Panc1 (cell line): Measurements from ENCODE around the gene LCT. TPM values are rescaled to one million over a fixed set of nuclear protein-coding genes. Genes with fewer than 3 reads are reported as not detected.

ENCODE experiments used
- ATAC-seq: fragments of 200-7000 bp; cut with Tn5 transposase; 2 replicates; pipeline ENCODE4 v1.9.1; 2020; ENCODE audit warnings: mild to moderate bottlenecking, moderate library complexity
- BruUV-seq: library from RNA; stranded (reverse); fragments of 400-500 nt; replicated peaks from 2 replicates; lab custom pipeline; 2021; lab: Mats Ljungman, UMichigan
- CTCF ChIA-PET: fragments of 300-600 bp; sonication (Branson Sonifier 250); formaldehyde crosslinking; loops from one replicate; lab custom pipeline; 2022; ENCODE audit warnings: antibody characterized with exemption; lab: Charles Lee
- POLR2A ChIA-PET: fragments of 300-600 bp; sonication (Branson Sonifier 250); formaldehyde crosslinking; loops from one replicate; lab custom pipeline; 2022; ENCODE audit warnings: antibody characterized with exemption; lab: Charles Lee
- DNase-seq: peaks from one replicate; pipeline ENCODE4 v3.0.0-alpha.2; 2010; ENCODE audit warnings: low read depth, low spot score
- H3K27ac ChIP-seq: 2 replicates; pipeline ENCODE4 v1.5.1; 2011; ENCODE audit warnings: mild to moderate bottlenecking, low read length, inconsistent platforms
- H3K27me3 ChIP-seq: fragments of 200-500 bp; sonication (Bioruptor generic); 2 replicates; pipeline ENCODE4 v1.6.0; 2014; ENCODE audit warnings: low read length, inconsistent platforms; ENCODE audit not compliant: control insufficient read depth, insufficient read depth
- H3K36me3 ChIP-seq: fragments of 200-500 bp; sonication (Bioruptor generic); 2 replicates; pipeline ENCODE4 v1.5.1; 2014; ENCODE audit warnings: inconsistent platforms, mild to moderate bottlenecking, low read length, moderate library complexity; ENCODE audit not compliant: control insufficient read depth, insufficient read depth
- H3K4me1 ChIP-seq: 2 replicates; pipeline ENCODE4 v1.5.1; 2011; ENCODE audit warnings: inconsistent platforms, mild to moderate bottlenecking, low read length, moderate library complexity; ENCODE audit not compliant: control insufficient read depth, insufficient read depth
- H3K4me3 ChIP-seq, 2 experiments: 2 replicates each; pipeline ENCODE4 v1.5.1; 2011 to 2012; ENCODE audit warnings: low read depth in 2 of 2, low read length in 2 of 2, mild to moderate bottlenecking in 2 of 2, inconsistent platforms in 1 of 2, moderate library complexity in 1 of 2
- H3K9me3 ChIP-seq: fragments of 200-500 bp; sonication (Bioruptor generic); 2 replicates; pipeline ENCODE4 v1.5.1; 2014; ENCODE audit warnings: low read depth, mild to moderate bottlenecking, inconsistent platforms, low read length, moderate library complexity; ENCODE audit not compliant: control insufficient read depth, insufficient read depth
- CTCF ChIP-seq: fragments of 450-650 bp; IDR thresholded peaks from 2 replicates; pipeline ENCODE4 v1.5.1; 2017; ENCODE audit warnings: mild to moderate bottlenecking
- POLR2AphosphoS5 ChIP-seq: IDR thresholded peaks from 2 replicates; pipeline ENCODE4 v1.6.1; 2012; ENCODE audit warnings: mild to moderate bottlenecking, low read depth, low read length, moderate library complexity
- REST ChIP-seq, 2 experiments: IDR thresholded peaks; 2 replicates each; pipeline ENCODE4 v1.6.1; 2011 to 2012; ENCODE audit warnings: low read depth in 2 of 2, control low read depth in 1 of 2, low read length in 1 of 2, mild to moderate bottlenecking in 1 of 2, moderate library complexity in 1 of 2; ENCODE audit not compliant: insufficient read depth in 1 of 2
- SIN3A ChIP-seq: IDR thresholded peaks from 2 replicates; pipeline ENCODE4 v1.6.1; 2012; ENCODE audit warnings: low read depth, mild to moderate bottlenecking, low read length, moderate library complexity, borderline replicate concordance; ENCODE audit not compliant: insufficient read depth
- TCF7L2 ChIP-seq: IDR thresholded peaks from 2 replicates; pipeline ENCODE4 v1.6.1; 2011; ENCODE audit warnings: mild to moderate bottlenecking, low read depth, low read length, inconsistent platforms
- in situ Hi-C: cut with HindIII; loops from 2 replicates; pipeline ENCODE4 v1.10.0; 2016; ENCODE audit warnings: low sequenced_read_pairs, low pct_unique_long_range_greater_than_20kb
- intact Hi-C: fragments of 100-400 bp; cut with micrococcal nuclease; formaldehyde crosslinking; loops from one replicate; pipeline ENCODE4 v1.10.0; 2022; ENCODE audit not compliant: unreplicated experiment
- total RNA-seq: library from RNA; stranded (reverse); gene quantifications from one replicate; pipeline ENCODE4 v1.2.1, GENCODE V29; 2021; ENCODE audit not compliant: unreplicated experiment

LCT gene
- total RNA-seq, 1 experiment from 2014 or later = not detected

DNA sequence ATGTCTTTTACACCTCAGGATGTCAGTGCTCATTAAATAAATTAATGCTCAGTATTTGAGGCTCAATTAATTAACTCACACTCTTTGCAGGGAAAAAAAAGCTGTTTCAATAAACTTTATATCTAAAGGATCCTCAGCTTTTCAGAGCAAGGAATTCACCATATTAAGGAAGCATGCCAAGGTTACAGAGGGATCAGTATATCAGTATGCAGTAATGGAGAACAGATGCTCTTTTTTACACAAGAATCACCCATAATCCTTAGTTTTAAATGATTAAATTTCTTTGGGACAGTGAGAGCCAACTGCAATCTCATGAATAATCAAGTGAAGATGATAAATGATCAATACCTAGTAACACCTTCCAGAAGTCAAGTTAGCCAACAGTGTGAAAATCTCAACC, 14.9 kb upstream of the LCT start:
- ChIA-PET POLR2A (no interaction called here), CTCF (no interaction called here)
- in situ Hi-C loops = no loop called here
- no peaks in the 10 kb centered on the region for H3K9me3 ChIP-seq
- H3K4me1 ChIP-seq = no peaks in the 10 kb centered on the region
- no TSS peak for BruUV-seq
- H3K36me3 ChIP-seq = peaks cover 14% of the 10 kb centered on the region; the same call in 1 of the 2 replicates
- H3K4me3 ChIP-seq = no peak overlapping the region
- intact Hi-C loops = no loop called here
- DNase-seq = no peak
- no peak for ATAC-seq
- no peak overlapping the region for H3K27ac ChIP-seq
- H3K27me3 ChIP-seq = no peaks in the 10 kb centered on the region
- no peak for TF ChIP-seq POLR2AphosphoS5
- no peak for TF ChIP-seq CTCF
- no peak for TF ChIP-seq TCF7L2
- no peak for TF ChIP-seq SIN3A
- TF ChIP-seq REST (IDR thresholded peaks at IDR 0.05; ENCODE audit: insufficient read depth in 1 of 2, low read depth in 2 of 2, low read length in 1 of 2) = no peak

- ChIA-PET POLR2A (no interaction called here), CTCF (interaction anchor here (0.5 kb wide), 1 partner anchor 25 kb away, joined by 4 read pairs; the partner anchor contains the start of gene MCM6)
- TF ChIP-seq SIN3A (no peak), POLR2AphosphoS5 (no peak), CTCF (no peak), REST (IDR thresholded peaks at IDR 0.05; ENCODE audit: insufficient read depth in 1 of 2, low read depth in 2 of 2, low read length in 1 of 2) (no peak), TCF7L2 (no peak)
- intact Hi-C loops = no loop called here
- no TSS peak for BruUV-seq
- H3K4me1 ChIP-seq = no peaks in the 10 kb centered on the region
- no peak overlapping the region for H3K4me3 ChIP-seq
- no peaks in the 10 kb centered on the region for H3K27me3 ChIP-seq
- DNase-seq (no peak), ATAC-seq (no peak)
- in situ Hi-C loops = no loop called here
- no peaks in the 10 kb centered on the region for H3K9me3 ChIP-seq
- H3K36me3 ChIP-seq = peaks cover 14% of the 10 kb centered on the region
- H3K27ac ChIP-seq = no peak overlapping the region
Measured at GRCh38 chr2:135850892-135851668, 14.1 kb upstream of the LCT start.
